GM19438 (cell line): ENCODE results near the gene C1QTNF1.
"Not testable (repeated sequence)": the region's sequence is repeated elsewhere in the genome, so short reads cannot be mapped to it uniquely, and the experiment has no call there.

Experiments
- ATAC-seq: cut with Tn5 transposase; IDR thresholded peaks from one replicate; pipeline ENCODE4 v1.9.1; 2021; ENCODE audit warnings: low read depth; ENCODE audit not compliant: unreplicated experiment

The C1QTNF1 gene

GRCh38 chr17:79005063-79005861, 18.7 kb upstream of the C1QTNF1 start:
- no peak for ATAC-seq

GRCh38 chr17:79006046-79006445, 17.9 kb upstream of the C1QTNF1 start:
- ATAC-seq: no peak

- no peak for ATAC-seq
These were observed 17.0 kb upstream of the C1QTNF1 start for GRCh38 chr17:79006794-79007503.

- ATAC-seq: no peak
These were observed 16.2 kb upstream of the C1QTNF1 start for GRCh38 chr17:79007504-79008381.

GRCh38 chr17:79008666-79009387, 15.1 kb upstream of the C1QTNF1 start:
- ATAC-seq: no peak

- ATAC-seq: peak; percentile 88
These were observed 14.3 kb upstream of the C1QTNF1 start, which contains the start of gene CANT1 for GRCh38 chr17:79009397-79010303. TSS of gene CANT1 (minus strand) at chr17:79009764. CDS start at chr17:78997622, 12,142 bp downstream.

GRCh38 chr17:79010304-79010646, 13.7 kb upstream of the C1QTNF1 start:
- no peak for ATAC-seq

- ATAC-seq: no peak
These were observed 12.4 kb upstream of the C1QTNF1 start for GRCh38 chr17:79011451-79012147.

- ATAC-seq: no peak
These were observed 11.3 kb upstream of the C1QTNF1 start for GRCh38 chr17:79012563-79013134.

GRCh38 chr17:79014158-79014758, 9.7 kb upstream of the C1QTNF1 start:
- no peak for ATAC-seq

- ATAC-seq: no peak
These were observed 6.2 kb upstream of the C1QTNF1 start for GRCh38 chr17:79017546-79018369.

GRCh38 chr17:79018370-79018695, 5.6 kb upstream of the C1QTNF1 start:
- no peak for ATAC-seq

- no peak for ATAC-seq
These were observed 4.7 kb upstream of the C1QTNF1 start for GRCh38 chr17:79019261-79019631.

- ATAC-seq: no peak
These were observed 4.1 kb upstream of the C1QTNF1 start for GRCh38 chr17:79019632-79020584.

GRCh38 chr17:79020631-79021301, 3.2 kb upstream of the C1QTNF1 start:
- ATAC-seq: no peak

- not testable (repeated sequence) for ATAC-seq
These were observed 2.0 kb upstream of the C1QTNF1 start for GRCh38 chr17:79021929-79022328.
